Embryonic facial prominence (tissue), 1 donor: ENCODE measurements around the gene GLMN.
"Not testable (repeated sequence)": the region's sequence is repeated elsewhere in the genome, so short reads cannot be mapped to it uniquely, and the experiment has no call there.

ENCODE experiments used
- DNase-seq: peaks from one replicate; pipeline ENCODE4 v3.0.0-alpha.2; 2016; ENCODE audit errors: extremely low spot score

Gene GLMN

GRCh38 chr1:92299477-92300150 lies 827 bp upstream of the GLMN start:
- no peak for DNase-seq

GRCh38 chr1:92298213-92298572 lies 594 bp downstream of the GLMN start:
- DNase-seq, result no peak

GRCh38 chr1:92291372-92291999 lies 7.3 kb downstream of the GLMN start:
- DNase-seq, result peak; percentile 20

- DNase-seq, result not testable (repeated sequence)
These were observed 17.4 kb downstream of the GLMN start for GRCh38 chr1:92281411-92281810.

- not testable (repeated sequence) for DNase-seq
These were observed 19.0 kb downstream of the GLMN start for GRCh38 chr1:92279781-92280180.

GRCh38 chr1:92277105-92277723 lies 21.6 kb downstream of the GLMN start:
- DNase-seq, result no peak

- no peak for DNase-seq
These were observed 22.7 kb downstream of the GLMN start for GRCh38 chr1:92276082-92276481.

GRCh38 chr1:92274939-92275338 lies 23.8 kb downstream of the GLMN start:
- DNase-seq, result no peak

GRCh38 chr1:92273039-92273438 lies 25.7 kb downstream of the GLMN start:
- DNase-seq, result no peak

GRCh38 chr1:92262516-92262915 lies 36.3 kb downstream of the GLMN start:
- DNase-seq, result no peak

- no peak for DNase-seq
These were observed 39.4 kb downstream of the GLMN start for GRCh38 chr1:92259350-92259749.

GRCh38 chr1:92254714-92255113 lies 44.1 kb downstream of the GLMN start:
- DNase-seq, result not testable (repeated sequence)

- no peak for DNase-seq
These were observed 54.4 kb downstream of the GLMN start for GRCh38 chr1:92244376-92244775.

- DNase-seq, result no peak
These were observed 58.8 kb downstream of the GLMN start for GRCh38 chr1:92240034-92240433.

- no peak for DNase-seq
These were observed 68.1 kb downstream of the GLMN start for GRCh38 chr1:92230736-92231135.

- DNase-seq, result no peak
These were observed 70.4 kb downstream of the GLMN start for GRCh38 chr1:92228401-92228800.

- no peak for DNase-seq
These were observed 79.8 kb downstream of the GLMN start for GRCh38 chr1:92219028-92219427.

- no peak for DNase-seq
These were observed 80.2 kb downstream of the GLMN start for GRCh38 chr1:92218559-92218958.

GRCh38 chr1:92217721-92218120 lies 81.1 kb downstream of the GLMN start, which contains the start of gene C1orf146:
C1orf146 (plus strand) TSS chr1:92217915; CDS start chr1:92231421, 13,506 bp downstream.
- DNase-seq, result no peak

- no peak for DNase-seq
These were observed 87.6 kb downstream of the GLMN start for GRCh38 chr1:92211166-92211565.

- DNase-seq, result no peak
These were observed 88.1 kb downstream of the GLMN start for GRCh38 chr1:92210701-92211100.

- DNase-seq, result no peak
These were observed 95.7 kb downstream of the GLMN start for GRCh38 chr1:92203105-92203504.

- DNase-seq, result no peak
These were observed 96.8 kb downstream of the GLMN start for GRCh38 chr1:92201973-92202372.
